SIG-M5 treated with dmso at 0.1 percent for 504 hours (cell line): ENCODE measurements around the gene LRP1B.
"Not testable (repeated sequence)": the region's sequence is repeated elsewhere in the genome, so short reads cannot be mapped to it uniquely, and the experiment has no call there.

Experiments
- DNase-seq: peaks from one replicate; lab custom pipeline; 2025; ENCODE audit not compliant: unreplicated experiment; lab: John Stamatoyannopoulos, UW

LRP1B gene

GRCh38 chr2:140657657-140658056, 1473.2 kb downstream of the LRP1B start:
- DNase-seq: no peak

- no peak for DNase-seq
Measured at GRCh38 chr2:140654565-140654964, 1476.3 kb downstream of the LRP1B start.

GRCh38 chr2:140650825-140651224, 1480.0 kb downstream of the LRP1B start:
- DNase-seq: no peak

DNA sequence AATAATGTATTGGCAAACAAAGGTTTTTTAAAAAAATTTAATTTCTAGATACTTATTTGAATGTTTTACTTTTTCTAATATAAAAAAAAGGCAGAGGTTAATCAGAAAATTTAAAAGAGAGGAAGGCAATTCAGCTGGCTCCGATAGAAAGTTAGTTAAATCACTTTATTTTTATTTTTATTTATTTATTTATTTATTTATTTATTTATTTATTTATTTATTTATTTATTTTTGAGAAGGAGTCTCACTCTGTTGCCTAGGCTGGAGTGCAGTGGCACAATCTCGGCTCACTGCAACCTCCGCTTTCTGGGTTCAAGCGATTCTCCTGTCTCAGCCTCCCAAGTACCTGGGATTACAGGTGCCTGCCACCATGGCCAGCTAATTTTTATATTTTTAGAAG, 1480.7 kb downstream of the LRP1B start:
- DNase-seq: not testable (repeated sequence)

DNA sequence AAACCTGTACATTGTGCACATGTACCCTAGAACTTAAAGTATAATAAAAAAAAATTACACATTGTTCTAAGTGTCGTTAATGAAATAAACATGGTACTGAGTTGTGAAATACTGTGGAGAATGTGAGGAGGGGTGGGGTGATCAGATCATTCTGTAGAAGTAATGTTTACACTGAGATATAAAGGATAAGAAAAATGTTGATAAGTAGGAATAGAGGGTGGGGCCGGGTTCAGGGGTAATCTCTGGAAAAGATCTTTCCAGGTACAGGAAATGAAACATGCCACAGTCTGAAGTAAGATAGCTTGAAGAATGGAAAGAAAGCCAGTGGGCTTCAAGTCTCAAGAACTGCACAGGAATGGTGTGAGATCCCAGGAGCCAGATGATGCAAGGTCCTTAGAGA, 1482.4 kb downstream of the LRP1B start:
- DNase-seq: no peak

- no peak for DNase-seq
Measured at GRCh38 chr2:140643761-140644187, 1487.0 kb downstream of the LRP1B start.

DNA sequence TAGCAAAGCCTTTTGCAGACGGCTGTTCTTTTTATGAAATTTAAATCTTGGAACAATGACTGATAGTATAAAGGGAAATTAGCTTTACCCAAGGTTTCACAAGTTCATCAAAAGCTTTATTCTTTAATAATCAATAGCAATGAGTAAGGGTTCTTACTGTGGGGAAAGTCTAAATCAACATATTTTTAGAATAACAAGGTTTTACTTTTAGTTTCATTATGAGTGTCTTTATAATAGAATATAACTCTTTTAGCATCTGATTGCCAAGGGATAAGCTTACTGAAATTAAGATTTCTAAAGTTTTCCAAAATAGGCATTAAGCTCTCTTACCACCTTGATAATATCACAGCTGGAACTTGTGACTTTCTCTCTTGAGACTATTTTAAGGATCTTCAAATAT, 1489.7 kb downstream of the LRP1B start:
- no peak for DNase-seq

GRCh38 chr2:140639628-140640027, 1491.2 kb downstream of the LRP1B start:
- peak; percentile 44 for DNase-seq

DNA sequence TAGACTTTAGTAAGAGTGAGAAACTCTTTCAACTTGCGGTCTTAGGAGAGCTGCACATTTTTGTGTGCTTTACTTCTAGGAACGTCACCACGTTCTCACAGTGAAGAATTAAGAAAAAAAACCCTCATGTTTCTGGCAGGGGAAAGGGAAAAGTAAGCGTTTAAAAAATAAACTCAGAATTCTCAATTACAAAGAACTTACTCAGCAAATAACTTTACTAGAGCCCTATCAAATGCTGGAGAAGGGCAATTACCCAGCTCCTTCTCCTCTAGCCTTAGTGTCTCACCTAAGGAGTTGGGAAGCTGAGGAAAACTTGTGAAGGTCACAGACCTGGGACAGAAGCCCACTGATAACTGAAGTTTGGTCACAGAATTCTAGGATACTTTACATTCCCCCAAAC, 1500.3 kb downstream of the LRP1B start:
- DNase-seq: no peak

DNA sequence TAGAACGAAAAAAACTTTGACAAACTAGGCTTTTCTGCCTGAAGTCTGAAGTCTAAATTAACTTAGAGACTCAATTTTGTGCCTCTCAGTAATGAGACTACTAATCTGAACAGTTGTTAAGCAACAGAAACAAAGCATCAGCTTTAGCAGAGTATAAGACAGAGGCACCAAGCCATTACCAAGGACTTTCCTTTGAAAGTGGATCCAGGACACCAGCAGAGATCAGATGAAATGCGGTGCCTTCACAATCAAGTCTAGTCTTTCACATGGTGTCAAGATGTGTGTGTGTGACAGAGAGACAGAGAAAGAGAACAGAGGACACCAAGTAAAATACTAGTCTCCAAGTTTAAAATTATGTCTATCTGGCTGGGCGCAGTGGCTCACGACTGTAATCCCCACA, 1502.9 kb downstream of the LRP1B start:
- DNase-seq: no peak

- no peak for DNase-seq
Measured at GRCh38 chr2:140627136-140627535, 1503.7 kb downstream of the LRP1B start.

- no peak for DNase-seq
Measured at GRCh38 chr2:140624200-140624599, 1506.6 kb downstream of the LRP1B start.

DNA sequence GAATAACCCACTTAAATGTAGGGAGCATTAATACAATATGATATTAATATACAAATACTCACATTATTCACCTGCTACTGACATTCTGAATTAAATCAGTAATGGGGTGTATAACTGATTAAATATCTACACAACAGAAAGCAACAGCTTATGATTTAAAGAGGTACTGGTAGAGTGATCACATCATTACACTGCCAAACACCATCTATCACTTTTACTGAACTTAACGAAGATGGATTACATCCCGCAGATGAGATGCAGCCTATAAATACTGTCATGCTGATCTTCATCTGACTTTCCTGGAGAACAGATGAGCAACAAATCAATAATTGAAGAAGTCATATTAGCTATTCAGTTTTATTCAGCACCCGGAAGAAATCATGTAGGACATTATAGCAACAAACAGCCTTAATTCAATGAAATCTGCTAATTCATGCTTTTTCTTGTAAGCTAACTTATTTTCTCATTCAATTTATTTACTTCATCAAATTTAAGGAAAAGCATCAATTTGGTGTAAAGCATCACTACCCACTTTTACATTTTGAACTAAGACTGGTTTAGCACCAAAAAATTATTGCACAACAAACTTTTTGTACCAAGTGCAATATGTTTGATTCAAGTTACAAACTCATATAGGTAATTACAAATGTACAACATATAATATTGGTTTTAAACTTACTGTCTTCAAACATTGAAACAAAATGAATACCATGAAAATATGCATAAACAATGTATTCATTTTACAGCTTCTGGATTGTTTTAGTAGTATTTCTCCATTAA, 1509.0 kb downstream of the LRP1B start:
- no peak for DNase-seq

DNA sequence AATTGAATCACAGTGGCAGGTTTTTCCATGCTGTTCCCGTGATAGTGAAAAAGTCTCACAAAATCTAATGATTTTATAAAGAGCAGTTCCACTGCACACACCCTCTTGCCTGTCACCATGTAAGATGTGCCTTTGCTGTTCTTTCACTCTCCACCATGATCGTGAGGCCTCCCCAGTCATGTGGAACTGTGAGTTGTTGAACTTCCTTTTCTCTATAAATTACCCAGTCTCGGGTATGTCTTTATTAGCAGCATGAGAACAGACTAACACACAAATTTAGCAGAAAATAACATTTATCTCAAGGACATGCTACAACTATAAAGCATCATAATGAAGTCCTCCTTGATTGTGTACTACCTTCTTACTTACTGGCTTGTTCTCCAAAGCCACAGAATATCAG, 1526.0 kb downstream of the LRP1B start:
- no peak for DNase-seq

DNA sequence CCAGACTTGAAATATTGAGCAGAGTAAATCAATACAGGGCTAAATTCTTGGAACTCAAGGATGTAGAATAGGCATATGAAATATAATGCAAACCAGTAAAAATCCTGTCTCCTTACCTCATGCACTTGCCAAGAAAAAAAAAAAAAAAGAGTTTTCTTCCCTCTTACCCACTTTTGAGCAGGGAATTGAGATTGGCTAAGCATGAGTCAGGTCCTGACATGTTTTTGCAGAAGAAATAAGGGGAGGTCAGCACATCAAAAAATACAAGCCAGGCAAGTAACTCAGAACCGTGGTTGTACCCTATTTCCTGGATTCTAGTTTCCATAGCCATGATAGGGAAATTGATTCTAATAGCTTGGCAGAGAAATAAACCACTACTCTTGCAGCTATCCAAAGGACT, 1526.7 kb downstream of the LRP1B start:
- DNase-seq: no peak

DNA sequence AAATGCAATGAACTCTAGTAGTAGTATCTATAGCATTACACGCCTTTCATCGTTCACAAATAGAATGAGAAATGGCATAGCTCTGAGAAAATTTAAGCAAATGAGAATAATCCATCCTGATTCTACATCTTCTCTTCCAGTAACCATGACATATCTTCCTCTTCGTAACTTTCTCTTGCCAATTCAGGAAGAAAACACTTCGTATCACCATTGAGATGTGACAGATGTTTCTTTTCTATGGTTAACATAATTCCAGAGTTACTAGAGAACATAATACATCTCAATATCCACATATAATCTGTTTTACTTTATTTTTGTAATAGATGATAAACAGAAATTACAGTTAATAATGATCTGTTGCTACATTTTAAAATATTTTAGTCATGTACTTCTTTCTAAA, 1527.4 kb downstream of the LRP1B start:
- DNase-seq: no peak

- no peak for DNase-seq
Measured at GRCh38 chr2:140601801-140602200, 1529.0 kb downstream of the LRP1B start.

GRCh38 chr2:140601342-140601741, 1529.5 kb downstream of the LRP1B start:
- DNase-seq: no peak

DNA sequence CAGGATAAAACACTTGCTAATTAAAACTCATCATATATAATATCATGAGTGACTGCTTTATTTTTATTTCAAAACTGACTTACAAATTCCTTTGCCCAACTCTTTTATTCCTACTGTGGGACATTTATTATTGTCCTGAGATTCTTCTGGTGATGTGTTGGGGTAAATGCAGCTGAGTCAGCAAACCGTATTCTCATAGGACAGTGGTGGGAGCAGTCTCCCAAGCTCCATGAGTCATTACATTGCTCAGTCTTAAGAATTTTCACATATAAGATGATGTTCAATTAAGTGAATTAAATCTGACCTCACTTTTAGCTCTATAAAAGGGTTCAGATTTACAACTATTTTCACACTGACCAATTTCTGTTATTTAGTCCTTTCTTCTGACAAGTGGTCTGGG, 1530.7 kb downstream of the LRP1B start:
- DNase-seq: no peak

GRCh38 chr2:140597836-140598235, 1533.0 kb downstream of the LRP1B start:
- DNase-seq: no peak

DNA sequence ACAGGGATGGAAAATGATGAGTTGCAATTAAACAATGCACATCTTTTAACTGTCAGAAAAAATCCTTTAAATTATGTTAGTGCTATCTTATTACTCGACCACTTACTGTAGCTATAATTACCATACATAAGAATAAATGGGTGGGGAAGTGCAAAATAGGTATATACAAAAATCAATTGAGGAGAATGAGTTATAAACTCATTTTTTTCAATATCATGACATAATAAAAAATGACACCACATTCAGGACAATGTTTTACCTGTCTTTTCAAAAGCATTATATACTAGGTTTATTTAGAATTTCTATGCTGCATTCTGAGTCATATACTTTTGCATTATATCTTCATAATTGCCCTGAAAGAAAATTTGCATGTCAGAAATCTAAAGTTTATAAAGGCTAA, 1533.6 kb downstream of the LRP1B start:
- no peak for DNase-seq

DNA sequence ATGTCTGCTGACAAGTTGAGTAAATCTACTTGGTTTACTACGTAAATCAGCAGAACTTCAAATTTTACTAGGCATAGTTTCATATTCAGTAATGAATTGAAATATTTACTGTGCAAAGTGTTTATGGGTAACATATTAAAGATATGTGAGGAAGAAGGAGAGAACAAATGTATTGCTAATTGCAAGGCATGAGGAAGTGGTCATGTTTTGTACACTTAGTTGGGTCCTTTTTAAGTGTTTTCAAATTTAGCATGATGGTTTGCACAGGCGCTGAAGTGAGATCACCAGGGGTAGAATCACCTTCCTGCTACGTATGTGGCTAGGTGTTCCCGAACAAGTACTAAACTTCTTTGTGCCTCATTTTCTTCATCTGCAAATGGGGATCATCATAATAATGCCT, 1534.4 kb downstream of the LRP1B start:
- no peak for DNase-seq

DNA sequence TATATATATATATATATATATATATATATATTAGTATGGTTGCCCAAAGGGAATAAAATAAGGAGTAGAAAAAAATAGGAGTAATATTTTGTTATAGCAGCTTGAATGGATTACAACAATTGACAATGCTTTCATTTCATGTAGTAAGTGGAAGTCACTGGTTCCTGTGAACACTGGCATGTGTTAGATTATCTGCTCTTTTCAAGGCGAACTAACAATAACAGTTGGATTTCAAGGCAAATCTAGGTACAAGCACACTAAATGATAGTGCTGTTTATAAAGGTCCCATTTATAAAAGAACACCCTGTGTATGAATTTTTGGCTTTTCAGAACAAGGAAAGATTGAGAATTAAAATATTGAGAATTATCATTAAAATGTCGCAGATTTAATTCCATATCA, 1535.7 kb downstream of the LRP1B start:
- no peak for DNase-seq
